HG03039 (cell line): Measurements from ENCODE around the gene CD209.
"Not testable (repeated sequence)": the region's sequence is repeated elsewhere in the genome, so short reads cannot be mapped to it uniquely, and the experiment has no call there.

Experiments used
- ATAC-seq: cut with Tn5 transposase; IDR thresholded peaks from one replicate; pipeline ENCODE4 v1.9.1; 2021; ENCODE audit warnings: mild to moderate bottlenecking, moderate library complexity; ENCODE audit not compliant: unreplicated experiment

Gene CD209

GRCh38 chr19:7771072-7771471, 23.7 kb upstream of the CD209 start:
- no peak for ATAC-seq

- ATAC-seq: no peak
Observed at GRCh38 chr19:7769171-7769570, 21.8 kb upstream of the CD209 start.

- ATAC-seq: no peak
Observed at GRCh38 chr19:7767487-7767886, 20.2 kb upstream of the CD209 start.

GRCh38 chr19:7766535-7766934, 19.2 kb upstream of the CD209 start:
- no peak for ATAC-seq

DNA sequence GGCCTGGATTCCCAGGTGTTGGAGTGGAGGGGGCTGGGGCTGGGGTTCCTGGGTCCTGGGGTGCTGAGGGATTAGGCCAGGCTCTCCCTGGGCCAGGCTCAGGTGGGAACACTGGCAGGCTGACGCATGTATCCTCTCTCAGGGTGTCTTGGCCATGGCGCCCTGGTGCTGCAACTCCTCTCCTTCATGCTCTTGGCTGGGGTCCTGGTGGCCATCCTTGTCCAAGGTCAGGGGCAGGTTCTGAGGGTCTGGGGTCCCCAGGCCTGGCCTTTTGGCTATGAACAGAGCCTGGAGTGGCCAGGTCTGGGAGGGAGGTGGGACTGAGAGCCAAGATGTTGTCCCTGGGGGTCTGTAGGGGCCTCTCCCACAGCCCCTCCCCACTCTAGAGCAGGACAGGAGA, 17.7 kb upstream of the CD209 start:
- ATAC-seq: not testable (repeated sequence)

GRCh38 chr19:7764157-7764556, 16.8 kb upstream of the CD209 start:
- not testable (repeated sequence) for ATAC-seq

DNA sequence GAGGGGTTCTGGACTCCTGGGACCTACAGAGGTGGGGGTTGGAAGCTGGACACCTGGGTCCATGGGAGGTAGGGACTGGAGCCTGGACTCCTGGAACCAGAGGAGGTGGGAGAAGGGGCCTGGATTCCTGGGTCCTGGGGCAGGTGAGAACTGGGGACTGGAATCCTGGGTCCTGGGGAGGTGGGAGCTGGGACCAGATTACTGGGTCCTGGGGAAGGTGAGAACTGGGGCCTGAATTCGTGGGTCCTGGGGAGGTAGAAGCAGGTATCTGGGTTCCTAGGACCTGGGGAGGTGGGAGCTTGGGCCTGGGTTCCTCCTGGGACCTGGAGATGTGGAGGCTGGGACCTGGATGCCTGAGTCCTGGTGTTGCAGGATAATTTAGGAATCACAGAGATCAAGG, 16.4 kb upstream of the CD209 start:
- ATAC-seq: no peak

DNA sequence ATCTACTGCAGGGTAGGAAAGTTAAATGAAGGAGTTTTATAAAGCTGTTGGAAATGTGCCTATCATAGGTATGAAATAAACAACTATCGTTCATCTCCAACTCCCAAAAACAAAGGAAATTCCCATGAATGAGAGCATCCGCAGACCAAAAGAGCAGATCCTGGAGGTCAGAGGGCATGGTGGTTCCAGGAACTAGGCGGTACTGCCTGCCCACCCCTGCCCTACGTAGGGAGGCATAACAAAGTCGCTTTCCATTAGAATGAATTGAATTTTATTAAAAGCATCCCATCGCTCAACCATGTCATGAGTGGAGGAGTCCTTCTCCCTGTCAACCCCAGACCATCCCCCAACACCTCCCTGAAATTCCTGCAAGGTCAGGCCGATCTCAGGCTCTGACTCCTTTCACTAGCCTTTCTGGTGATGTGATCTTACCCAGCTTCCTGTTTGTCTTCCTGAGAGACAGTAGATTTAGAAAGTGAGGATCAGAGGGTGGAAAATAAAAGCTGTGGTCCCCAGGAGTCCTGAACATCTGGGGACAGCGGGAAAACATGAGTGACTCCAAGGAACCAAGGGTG, 15.5 kb upstream of the CD209 start, which contains the start of gene CLEC4M:
Gene CLEC4M, plus strand, starts transcription at position 525 of the 575 bp plus-strand sequence. Its CDS starts 24 bp downstream, at position 549.
- ATAC-seq: no peak

- no peak for ATAC-seq
Observed at GRCh38 chr19:7759156-7759555, 11.8 kb upstream of the CD209 start.

DNA sequence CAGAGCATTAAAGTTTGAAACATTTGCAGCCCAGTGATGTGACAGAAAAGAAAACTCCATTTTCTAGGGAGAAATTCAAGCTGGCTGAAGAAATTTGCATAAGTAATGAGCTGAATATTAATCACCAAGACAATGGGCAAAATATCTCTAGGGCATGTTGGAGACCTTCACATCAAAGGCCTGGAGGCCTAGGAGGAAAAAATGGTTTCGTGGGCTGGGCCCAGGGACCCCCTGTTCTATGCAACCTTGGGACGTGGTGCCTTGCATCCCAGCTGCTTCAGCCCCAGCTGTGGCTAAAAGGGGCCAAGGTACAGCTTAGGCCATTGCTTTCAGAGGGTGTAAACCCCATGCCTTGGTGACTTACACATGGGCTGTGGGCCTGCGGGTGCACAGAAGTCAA, 10.0 kb upstream of the CD209 start:
- ATAC-seq: no peak

- no peak for ATAC-seq
Observed at GRCh38 chr19:7756258-7756657, 8.9 kb upstream of the CD209 start.

- ATAC-seq: no peak
Observed at GRCh38 chr19:7751157-7751783, 3.9 kb upstream of the CD209 start.

- ATAC-seq: no peak
Observed at GRCh38 chr19:7748756-7749155, 1.4 kb upstream of the CD209 start.

GRCh38 chr19:7748171-7748570, 837 bp upstream of the CD209 start:
- no peak for ATAC-seq

GRCh38 chr19:7746306-7746705, 1.0 kb downstream of the CD209 start:
- not testable (repeated sequence) for ATAC-seq

DNA sequence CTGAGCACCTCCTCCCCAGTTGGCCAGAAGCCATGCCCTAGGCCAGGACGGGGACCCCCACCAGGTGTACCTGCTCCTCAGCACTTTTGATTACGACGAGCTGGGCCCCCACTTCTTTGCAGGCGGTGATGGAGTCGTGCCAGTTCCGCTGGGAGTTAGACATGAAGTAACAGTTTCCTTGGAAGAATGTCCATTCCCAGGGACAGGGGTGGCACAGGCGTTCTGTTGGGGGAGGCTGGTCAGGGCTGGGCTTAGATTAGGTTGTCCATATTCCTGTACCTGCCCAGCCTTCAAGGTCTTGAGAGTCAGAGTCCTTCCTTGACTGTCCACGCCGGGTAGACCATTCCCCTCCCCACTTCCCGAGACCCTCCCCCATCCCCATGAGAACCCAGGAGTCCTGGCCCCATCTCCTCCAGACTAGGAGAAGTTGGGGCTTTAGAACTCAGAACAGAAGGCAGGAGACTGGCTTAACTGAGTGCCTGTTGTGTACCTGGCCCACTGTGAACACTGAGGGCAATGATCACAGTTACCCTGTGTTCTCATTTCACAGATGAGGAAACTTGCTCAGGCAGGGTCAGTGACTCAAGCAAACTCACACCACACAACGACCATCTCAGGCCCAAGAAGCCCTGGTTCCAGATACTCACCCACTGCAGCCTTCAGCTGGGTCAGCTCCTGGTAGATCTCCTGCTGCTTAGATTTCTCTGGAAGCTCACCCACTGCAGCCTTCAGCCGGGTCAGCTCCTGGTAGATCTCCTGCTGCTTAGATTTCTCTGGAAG, 2.3 kb downstream of the CD209 start:
- ATAC-seq: no peak

GRCh38 chr19:7744199-7744786, 3.0 kb downstream of the CD209 start:
- no peak for ATAC-seq

DNA sequence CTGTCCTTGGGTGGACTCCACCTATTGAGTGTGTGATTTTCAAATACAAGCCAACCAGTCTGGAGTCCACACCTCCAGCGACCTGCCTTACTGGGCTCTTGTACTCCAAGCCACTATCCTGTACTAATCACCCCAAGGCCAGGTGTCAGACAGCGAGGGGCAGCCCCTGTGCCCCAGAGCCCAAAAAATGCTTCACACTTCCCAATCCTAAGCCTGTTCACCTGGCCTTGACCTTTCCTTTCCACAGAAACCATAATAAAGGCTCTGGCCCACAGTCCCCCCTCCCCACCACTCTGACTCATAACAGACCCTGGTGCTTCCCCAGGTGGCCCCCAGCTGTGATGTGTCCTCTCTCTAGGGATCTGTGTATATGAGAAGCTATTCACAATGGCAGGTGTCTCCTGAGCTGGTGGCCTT, 3.9 kb downstream of the CD209 start:
- ATAC-seq: no peak

- no peak for ATAC-seq
Observed at GRCh38 chr19:7742991-7743390, 4.3 kb downstream of the CD209 start.

DNA sequence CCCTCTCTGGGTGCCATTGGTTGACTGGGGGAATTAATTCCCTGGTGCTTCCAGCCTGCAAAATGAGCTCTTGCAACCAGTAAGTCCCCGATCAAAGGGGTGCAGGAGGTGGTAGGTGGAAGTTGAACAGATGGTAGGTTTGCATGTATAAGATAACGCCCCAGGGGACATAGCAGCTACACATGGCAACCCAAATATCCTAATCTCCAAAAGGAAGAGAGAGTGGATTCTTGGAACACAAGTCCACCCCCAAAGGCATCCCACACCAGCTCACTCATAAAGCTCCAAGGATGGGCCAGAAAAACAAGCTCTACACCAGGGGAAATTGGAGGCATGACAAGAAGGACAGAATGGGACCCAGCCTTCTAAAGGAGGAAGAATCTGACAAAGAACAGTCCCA, 4.8 kb downstream of the CD209 start:
- no peak for ATAC-seq

DNA sequence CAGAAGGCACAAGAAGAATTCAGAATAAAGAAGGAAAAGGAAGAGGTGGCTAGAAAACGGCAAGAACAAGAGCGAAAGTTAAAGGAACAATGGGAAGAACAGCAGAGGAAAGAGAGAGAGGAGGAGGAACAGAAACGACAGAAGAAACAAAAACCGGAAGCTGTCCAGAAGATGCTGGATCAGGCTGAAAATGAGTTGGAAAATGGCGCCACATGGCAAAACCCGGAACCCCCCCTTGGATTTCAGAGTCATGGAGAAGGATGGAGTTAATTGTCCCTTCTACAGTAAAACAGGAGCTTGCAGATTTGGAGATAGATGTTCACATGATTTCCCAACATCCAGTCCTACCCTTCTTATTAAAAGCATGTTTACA, 6.7 kb downstream of the CD209 start:
- ATAC-seq: no peak
